GM13976 (cell line): ENCODE data around the gene TRPM4.
"Not testable (repeated sequence)": the region's sequence is repeated elsewhere in the genome, so short reads cannot be mapped to it uniquely, and the experiment has no call there.

Experiments used
- DNase-seq: peaks from one replicate; pipeline ENCODE4 v3.0.0; 2012; ENCODE audit warnings: low spot score
- in situ Hi-C: fragments of 300-500 bp; cut with MboI; formaldehyde crosslinking; loops from one replicate; pipeline ENCODE4 v1.12.0; 2022; ENCODE audit warnings: low sequenced_read_pairs, mixed read lengths, inconsistent platforms; ENCODE audit not compliant: unreplicated experiment
- TF ChIP-seq, protein P1 (sequence below): IDR thresholded peaks from 2 replicates; pipeline ENCODE4 v1.5.1; 2012; ENCODE audit warnings: borderline replicate concordance, mild to moderate bottlenecking; ENCODE audit not compliant: insufficient read depth; ENCODE audit errors: extremely low read depth, missing control alignments, control extremely low read depth

TRPM4 gene

GRCh38 chr19:49222011-49222410, 64.4 kb downstream of the TRPM4 start:
- in situ Hi-C loops: no loop called here
- TF ChIP-seq, protein P1, sequence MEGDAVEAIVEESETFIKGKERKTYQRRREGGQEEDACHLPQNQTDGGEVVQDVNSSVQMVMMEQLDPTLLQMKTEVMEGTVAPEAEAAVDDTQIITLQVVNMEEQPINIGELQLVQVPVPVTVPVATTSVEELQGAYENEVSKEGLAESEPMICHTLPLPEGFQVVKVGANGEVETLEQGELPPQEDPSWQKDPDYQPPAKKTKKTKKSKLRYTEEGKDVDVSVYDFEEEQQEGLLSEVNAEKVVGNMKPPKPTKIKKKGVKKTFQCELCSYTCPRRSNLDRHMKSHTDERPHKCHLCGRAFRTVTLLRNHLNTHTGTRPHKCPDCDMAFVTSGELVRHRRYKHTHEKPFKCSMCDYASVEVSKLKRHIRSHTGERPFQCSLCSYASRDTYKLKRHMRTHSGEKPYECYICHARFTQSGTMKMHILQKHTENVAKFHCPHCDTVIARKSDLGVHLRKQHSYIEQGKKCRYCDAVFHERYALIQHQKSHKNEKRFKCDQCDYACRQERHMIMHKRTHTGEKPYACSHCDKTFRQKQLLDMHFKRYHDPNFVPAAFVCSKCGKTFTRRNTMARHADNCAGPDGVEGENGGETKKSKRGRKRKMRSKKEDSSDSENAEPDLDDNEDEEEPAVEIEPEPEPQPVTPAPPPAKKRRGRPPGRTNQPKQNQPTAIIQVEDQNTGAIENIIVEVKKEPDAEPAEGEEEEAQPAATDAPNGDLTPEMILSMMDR: no peak

GRCh38 chr19:49222528-49222927, 64.9 kb downstream of the TRPM4 start:
- in situ Hi-C loops: no loop called here
- TF ChIP-seq, protein P1: no peak
- no peak for DNase-seq

More at GRCh38 chr19:49222011-49222410, 64.4 kb downstream of the TRPM4 start:
- no peak for DNase-seq

- DNase-seq: no peak
- in situ Hi-C loops: no loop called here
- TF ChIP-seq, protein P1: no peak
Measured at GRCh38 chr19:49223472-49223871, 65.9 kb downstream of the TRPM4 start.

DNA sequence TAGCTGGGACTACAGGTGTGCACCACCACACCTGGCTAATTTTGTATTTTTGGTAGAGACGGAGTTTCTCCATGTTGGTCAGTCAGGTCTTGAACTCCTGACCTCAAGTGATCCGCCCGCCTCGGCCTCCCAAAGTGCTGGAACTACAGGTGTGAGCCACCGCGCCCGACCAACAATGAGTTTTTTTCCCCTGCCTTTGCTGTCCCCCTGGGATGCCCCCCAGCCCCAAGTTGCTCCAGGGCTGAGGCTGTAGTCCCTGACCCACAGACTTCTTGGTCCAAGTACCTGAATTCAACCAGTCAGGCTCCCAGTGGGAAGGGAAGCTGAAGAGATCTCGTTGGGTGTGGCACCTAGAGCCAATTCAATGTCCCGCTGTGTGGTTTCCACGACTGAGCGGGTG, 66.8 kb downstream of the TRPM4 start:
- in situ Hi-C loops, DNase-seq: not testable (repeated sequence)

DNA sequence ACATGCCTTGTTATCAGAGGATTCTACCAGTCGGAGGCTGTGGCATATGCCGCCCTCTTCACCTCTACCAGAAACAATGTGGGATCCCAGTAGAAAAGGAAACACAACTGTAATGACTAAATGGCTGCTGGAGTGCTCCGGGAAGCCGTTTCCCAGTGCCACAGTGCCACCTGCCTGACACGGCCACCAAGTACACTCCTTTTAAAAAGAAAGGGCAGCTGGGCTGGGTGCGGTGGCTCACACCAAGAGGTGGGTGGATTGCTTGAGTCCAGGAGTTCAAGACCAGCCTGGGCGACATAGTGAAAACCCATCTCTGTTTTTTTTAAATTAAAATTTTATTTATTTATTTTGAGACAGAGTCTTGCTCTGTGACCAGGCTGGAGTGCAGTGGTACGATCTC, 67.3 kb downstream of the TRPM4 start:
- in situ Hi-C loops: no loop called here
- DNase-seq: no peak
- TF ChIP-seq, protein P1: peak; percentile 46

GRCh38 chr19:49229416-49229815, 71.8 kb downstream of the TRPM4 start:
- TF ChIP-seq, protein P1: no peak
- DNase-seq: no peak
- in situ Hi-C loops: no loop called here

- in situ Hi-C loops: no loop called here
- TF ChIP-seq, protein P1: no peak
- peak; percentile 70 for DNase-seq
Measured at GRCh38 chr19:49231389-49231788, 73.8 kb downstream of the TRPM4 start.
